ENCODE data around the gene KLHL30.

KLHL30 gene

GRCh38 chr2:238117199-238118154 lies 21.0 kb upstream of the KLHL30 start:
- DNase-seq (ENCODE audit: low read depth, low spot score), result no peak

GRCh38 chr2:238119756-238120462 lies 18.6 kb upstream of the KLHL30 start:
- DNase-seq (ENCODE audit: low read depth, low spot score), result no peak

- no peak for DNase-seq (ENCODE audit: low read depth, low spot score)
These were observed 17.8 kb upstream of the KLHL30 start for GRCh38 chr2:238120463-238121298.

GRCh38 chr2:238121511-238122286 lies 16.8 kb upstream of the KLHL30 start:
- DNase-seq (ENCODE audit: low read depth, low spot score), result no peak

GRCh38 chr2:238122287-238123217 lies 15.9 kb upstream of the KLHL30 start:
- no peak for DNase-seq (ENCODE audit: low read depth, low spot score)

GRCh38 chr2:238123218-238123971 lies 15.1 kb upstream of the KLHL30 start:
- no peak for DNase-seq (ENCODE audit: low read depth, low spot score)

- no peak for DNase-seq (ENCODE audit: low read depth, low spot score)
These were observed 14.4 kb upstream of the KLHL30 start for GRCh38 chr2:238123991-238124470.

GRCh38 chr2:238124488-238125126 lies 13.9 kb upstream of the KLHL30 start:
- DNase-seq (ENCODE audit: low read depth, low spot score), result no peak

GRCh38 chr2:238125127-238125885 lies 13.2 kb upstream of the KLHL30 start:
- no peak for DNase-seq (ENCODE audit: low read depth, low spot score)

GRCh38 chr2:238126338-238126737 lies 12.1 kb upstream of the KLHL30 start:
- no peak for DNase-seq (ENCODE audit: low read depth, low spot score)

GRCh38 chr2:238126775-238127164 lies 11.7 kb upstream of the KLHL30 start:
- no peak for DNase-seq (ENCODE audit: low read depth, low spot score)

- no peak for DNase-seq (ENCODE audit: low read depth, low spot score)
These were observed 11.1 kb upstream of the KLHL30 start for GRCh38 chr2:238127165-238128060.

GRCh38 chr2:238128061-238128440 lies 10.4 kb upstream of the KLHL30 start:
- no peak for DNase-seq (ENCODE audit: low read depth, low spot score)

- DNase-seq (ENCODE audit: low read depth, low spot score), result no peak
These were observed 9.9 kb upstream of the KLHL30 start for GRCh38 chr2:238128534-238129001.

- no peak for DNase-seq (ENCODE audit: low read depth, low spot score)
These were observed 9.1 kb upstream of the KLHL30 start for GRCh38 chr2:238129166-238130010.
